Measurements from ENCODE around the gene GP9.
"Not testable (repeated sequence)": the region's sequence is repeated elsewhere in the genome, so short reads cannot be mapped to it uniquely, and the experiment has no call there.

The GP9 gene

DNA sequence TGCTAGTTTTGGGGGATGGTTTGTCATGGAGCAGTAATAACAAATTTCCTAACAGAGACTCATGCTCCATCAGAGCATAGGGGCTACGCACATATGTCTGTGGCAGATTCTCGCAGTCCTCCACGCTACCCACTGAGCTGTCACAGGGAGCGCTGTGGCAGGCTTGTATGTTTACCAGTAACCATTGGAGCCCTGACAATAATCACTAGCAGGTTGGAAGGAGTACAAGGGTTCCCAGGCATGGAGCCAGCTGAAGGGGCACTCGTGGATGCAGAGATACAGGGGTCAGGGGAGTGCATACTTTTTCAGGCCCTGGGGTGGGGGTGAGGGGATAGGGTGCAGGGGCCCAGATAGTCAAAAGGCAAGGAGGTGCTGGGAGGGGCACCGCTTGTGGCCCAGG lies 7.9 kb upstream of the GP9 start:
- no peak for DNase-seq

DNA sequence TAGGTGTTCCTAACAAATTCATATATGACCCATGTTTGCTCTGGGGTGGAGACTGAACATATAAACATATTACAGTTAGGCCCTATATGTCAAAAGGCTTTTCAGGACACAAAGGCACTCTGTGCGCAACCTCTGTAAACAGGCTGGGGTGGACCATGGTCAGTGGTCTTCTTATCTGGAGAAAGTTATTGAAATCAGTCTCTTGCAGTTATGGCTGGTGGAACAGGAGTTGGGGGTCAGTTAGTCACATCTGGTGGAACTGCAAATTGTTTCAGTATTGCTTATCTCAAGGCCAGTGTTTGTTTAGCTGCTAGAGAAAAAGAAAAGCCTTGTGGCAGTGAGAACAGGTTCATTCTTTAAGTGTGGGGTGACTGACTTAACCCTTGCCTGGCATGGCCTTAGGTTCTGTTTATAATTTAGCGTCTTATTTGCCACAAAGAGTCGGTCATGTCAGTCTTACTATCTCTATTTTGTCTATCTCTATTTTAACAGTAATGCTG lies 5.9 kb upstream of the GP9 start:
- DNase-seq, result no peak

DNA sequence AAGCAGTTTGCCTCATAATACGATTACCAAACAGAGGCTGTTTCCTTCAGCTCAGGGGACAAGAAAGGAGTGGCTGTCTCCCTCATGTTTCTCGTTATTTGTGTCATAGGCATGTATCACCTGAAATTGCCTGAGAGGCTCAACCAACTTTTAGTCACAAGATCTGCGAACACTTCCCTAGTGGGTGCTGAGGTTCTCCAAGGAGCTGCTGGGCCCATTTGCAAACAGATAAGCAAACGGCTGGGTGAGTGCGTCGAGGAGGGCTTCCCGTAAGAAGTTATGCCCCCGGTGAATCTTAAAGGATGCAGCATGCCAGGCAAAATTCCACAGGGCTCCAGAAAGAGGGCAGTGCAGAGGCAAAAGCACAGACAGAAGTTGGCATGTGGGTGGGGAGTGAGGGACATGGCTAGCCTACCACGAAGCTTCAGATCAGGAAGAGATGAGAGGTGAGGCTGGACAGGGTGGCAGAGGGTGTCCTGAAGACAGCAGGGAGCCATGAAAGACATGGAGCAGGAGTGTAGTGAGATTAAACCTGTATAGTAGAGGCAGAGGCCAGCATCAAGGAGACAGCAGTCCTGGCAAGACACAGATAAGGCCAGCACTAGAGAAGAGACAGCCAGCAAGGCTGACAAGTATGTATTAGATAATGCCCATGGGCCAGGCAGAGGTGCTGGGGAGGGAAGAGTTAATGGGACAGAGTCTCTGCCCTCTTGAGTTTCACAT lies 4.0 kb upstream of the GP9 start:
- DNase-seq, result no peak

DNA sequence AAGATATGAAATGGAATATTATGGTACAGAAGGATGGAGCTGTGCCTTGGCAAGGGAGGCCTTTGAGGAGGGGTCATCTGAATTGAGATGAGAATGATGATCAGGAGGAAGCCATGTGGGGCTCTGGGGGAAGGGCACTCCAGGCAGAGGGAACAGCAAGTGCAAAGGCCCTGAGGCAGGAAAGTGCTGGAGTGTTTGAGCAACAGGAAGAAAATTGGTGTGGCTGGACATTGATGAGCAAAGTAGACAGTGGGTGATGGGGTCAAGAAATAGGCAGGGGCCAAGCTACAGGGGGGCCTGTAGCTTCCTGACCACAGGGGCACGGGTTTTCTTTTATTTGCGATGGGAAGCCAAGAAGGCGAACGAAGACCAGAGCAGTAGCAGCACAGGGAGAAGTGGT lies 3.3 kb upstream of the GP9 start:
- DNase-seq, result no peak

DNA sequence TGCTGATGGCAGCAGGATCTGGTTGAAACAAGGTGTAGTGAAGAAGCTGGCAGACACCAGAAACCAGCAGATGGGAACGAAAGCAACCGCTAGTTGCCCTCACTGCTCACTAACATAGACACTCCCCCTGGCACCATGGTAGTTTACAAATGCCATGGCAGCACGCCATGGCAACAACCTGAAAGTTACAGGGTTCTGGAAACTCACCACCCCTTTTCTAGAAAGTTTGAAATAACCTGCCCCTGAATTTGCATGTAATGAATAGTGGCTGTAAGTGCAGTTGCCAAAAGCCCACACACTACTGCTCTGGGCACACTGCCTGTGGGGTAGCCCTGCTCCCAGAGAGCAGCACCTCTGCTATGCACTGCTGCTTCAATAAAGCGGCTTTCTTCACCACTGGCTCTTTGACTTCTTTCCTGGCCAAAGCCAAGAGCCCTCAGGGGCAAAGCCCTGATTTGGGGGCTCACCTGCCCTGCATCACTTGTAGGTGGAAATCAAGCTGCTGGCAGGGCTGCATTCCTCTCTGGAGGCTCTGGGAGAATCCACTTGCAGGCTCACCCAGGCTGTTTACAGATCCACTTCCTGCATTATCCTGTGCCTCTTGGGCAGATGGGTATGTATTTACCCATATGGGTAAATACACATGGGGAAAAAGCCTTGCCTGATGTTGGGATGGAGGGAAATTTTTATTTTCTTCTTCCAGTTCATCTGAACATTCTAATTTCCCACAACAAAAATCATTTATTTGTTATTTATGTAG lies 2.0 kb upstream of the GP9 start:
- no peak for DNase-seq

DNA sequence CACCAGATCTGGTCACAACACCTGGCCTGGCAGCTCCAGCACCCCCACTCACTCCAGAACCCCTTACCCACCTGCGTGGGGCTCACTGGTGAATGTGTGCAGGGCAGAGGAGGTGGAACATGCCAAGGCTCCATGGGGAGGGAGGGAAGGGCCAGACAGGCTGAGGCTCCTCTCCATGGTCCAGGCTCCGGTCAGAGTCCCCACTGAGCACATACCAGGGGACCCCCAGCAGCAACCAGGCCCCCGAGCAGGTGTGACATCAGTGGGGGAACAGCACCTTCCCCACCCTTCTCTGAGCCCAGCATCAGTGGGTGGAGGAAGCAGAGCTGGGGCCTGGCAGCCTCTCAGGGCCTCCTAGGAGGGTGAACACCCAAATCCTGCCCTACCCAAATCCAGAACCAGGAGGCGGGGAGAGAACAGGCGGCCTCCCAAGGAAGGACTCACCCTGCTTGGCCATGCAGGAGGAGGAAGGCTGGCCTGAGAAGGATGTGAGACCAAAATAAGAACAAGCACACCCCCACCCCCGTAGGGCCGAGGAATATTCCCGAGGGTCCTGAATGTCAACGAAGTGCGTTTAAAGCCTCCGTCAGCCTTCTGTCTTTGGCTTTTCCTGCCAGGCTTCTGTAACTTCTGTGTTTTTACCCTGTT lies 1.1 kb upstream of the GP9 start:
- no peak for DNase-seq

DNA sequence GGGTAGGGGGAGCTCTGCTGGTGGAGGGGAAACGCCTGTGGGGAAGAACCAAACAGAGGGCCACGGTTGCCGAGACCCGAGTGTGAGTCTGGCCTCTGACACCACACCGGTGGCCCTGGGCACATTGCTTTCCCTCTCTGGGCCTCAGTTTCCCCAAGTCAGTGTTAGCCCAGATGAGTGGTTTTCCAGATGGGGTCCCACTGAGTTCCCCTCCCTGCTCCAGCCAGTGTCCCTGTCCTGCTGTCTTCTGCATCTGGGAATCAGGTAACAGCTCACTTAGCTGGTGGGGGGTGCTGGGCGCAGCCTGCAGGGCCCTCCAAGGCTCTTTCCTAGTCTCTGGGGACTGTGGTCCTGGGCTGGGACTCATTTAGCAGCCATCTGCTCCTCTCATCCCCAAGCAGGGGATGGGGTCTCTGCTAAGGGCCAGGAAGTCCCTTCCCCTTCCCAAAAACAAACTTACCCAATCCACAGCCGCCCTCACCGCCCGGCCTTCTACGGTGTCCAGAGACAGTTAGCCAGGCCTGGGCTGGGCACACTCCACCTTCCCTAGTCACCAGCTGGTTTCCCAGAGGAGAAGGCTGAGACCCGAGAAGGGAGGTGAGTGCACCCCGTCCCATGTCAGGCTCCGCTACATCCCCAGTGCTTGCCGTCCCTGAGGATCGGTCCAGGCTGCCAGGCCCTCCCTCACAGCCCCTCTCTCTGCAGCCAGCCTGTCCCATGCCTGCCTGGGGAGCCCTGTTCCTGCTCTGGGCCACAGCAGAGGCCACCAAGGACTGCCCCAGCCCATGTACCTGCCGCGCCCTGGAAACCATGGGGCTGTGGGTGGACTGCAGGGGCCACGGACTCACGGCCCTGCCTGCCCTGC lies 676 bp downstream of the GP9 start:
- DNase-seq, result no peak

DNA sequence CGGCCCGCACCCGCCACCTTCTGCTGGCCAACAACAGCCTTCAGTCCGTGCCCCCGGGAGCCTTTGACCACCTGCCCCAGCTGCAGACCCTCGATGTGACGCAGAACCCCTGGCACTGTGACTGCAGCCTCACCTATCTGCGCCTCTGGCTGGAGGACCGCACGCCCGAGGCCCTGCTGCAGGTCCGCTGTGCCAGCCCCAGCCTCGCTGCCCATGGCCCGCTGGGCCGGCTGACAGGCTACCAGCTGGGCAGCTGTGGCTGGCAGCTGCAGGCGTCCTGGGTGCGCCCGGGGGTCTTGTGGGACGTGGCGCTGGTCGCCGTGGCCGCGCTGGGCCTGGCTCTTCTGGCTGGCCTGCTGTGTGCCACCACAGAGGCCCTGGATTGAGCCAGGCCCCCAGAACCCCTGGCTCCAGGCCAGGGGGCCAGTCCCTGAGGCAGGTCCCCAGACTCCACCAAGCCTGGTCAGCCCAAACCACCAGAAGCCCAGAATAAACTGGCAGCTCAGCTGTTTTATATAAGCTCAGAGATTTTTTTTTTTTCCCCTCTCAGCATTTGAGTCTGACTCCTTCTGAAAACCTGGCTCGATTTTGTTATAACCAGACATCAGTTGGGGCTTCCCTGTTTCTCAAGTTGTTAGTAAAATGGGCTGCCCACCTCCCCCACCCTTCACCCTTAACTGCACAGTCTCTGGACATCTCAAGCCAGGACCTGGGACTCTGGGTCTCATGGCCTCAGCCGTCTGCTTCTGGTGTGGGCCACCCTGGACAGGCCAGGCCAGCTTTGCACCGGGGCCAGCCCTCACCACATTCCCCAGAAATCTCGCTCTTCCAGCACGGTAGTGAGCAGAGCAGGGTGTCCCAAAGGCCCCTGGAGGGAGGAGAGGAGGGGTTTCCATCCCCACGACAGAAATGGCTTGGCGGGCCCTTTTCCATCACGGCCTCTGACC lies 1.6 kb downstream of the GP9 start:
- DNase-seq, result no peak

DNA sequence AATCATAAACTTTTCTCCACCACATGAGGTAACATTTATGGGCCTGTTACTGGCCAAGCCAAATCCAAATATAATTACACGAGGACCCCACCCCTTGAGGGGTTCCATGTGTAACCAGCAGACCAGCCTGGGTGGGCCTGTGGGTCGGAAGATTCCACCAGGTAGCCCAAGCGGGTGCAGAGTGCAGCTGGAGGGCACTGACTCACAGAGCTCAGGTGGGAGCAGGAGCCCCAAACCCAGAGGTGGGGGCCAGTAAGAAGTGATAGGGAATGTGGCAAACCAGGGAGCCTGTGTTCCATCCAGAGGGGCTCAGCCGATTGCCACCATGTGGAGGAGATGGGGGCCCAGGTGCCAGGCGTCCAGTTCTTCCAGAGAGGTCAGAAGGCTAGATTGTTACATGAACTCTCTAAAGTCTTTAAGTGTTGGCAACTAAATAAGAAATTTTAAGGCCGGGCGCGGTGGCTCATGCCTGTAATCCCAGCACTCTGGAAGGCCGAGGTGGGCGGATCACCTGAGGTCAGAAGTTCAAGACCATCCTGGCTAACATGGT lies 2.6 kb downstream of the GP9 start:
- no peak for DNase-seq

DNA sequence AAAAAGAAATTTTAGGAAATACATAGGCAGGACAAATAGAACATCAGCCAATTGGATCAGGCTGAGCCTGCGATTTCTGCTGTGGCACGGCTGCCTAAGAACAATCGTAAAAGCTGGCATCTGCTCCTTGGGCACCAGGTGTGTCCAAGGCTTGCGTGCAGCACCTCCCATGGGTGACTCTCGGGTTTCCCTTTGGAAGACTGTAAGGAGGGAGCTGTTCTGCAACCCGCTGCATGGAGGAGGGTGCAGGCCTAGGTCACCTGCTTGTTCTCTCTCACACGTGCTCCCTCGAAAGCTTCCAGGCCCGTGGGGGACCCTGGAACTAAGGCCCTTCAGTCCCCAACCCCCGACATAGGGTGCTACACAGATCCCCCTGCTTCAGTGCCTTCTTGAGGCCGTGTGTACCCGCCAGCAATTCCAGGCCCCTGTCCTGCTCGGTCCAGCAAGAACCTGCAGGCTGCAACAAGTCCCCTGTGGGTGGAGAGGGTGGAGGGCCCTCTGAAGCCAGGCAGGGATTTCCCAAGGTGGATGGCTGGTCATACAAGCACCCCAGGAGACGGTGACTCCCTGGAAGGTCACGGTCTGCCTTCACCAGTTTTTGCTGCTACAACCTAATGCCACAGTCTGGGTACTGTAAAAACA lies 3.4 kb downstream of the GP9 start:
- DNase-seq, result no peak

DNA sequence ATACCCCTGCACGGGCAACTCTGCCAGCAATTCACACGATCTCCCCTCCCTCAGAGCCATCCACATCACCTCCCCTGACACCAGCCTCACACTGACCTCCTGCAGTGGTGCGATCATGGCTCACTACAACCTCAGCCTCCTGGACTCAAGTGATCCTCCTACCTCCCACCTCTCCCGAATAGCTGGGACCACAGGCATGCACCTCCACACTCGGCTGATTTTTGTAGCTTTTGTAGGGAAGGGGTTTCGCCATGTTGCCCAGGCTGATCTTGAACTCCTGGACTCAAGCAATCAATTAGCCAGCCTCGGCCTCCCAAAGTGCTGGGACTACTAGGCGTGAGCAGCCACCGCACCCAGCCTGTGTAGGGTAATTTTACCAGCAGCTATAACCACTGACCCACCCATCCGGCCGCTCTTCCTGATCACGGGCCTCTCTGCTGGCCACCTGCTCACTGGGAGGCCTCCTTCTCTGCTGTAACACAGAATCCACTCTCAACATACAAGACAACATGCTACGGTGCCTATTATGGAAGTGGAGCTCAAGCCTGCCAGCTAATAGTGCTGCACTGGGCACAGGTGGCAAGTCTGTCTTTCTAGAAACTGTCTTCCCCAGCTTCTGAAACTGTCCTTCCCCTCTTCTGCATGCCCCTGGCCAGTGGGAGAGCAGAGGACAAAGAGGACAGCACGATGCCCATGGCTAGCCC lies 4.6 kb downstream of the GP9 start:
- DNase-seq, result no peak

DNA sequence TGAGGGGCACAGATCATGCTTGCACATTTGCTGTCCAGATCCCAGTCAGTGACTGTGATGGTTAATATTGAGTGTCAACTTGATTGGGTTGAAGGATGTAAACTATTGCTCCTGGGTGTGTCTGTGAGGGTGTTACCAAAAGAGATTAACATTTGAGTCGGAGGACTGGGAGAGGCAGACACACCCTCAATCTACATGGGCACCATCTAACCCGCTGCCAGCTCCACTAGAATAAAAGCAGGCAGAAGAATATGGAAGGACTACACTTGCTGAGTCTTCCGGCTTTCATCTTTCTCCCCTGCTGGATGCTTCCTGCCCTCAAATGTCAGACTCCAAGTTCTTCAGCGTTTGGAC lies 5.1 kb downstream of the GP9 start:
- no peak for DNase-seq

DNA sequence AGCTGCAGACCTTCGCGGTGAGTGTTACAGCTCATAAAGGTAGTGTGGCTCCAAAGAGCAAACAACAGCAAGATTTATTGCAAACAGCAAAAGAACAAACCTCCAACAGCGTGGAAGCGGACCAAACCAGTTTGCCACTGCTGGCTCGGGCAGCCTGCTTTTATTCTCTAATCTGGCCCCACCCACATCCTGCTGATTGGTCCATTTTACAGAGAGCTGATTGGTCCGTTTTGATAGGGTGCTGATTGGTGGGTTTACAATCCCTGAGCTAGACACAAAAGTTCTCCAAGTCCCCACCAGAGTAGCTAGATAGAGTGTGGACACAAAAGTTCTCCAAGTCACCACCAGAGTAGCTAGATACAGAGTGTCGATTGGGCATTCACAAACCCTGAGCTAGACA lies 7.1 kb downstream of the GP9 start:
- not testable (repeated sequence) for DNase-seq

DNA sequence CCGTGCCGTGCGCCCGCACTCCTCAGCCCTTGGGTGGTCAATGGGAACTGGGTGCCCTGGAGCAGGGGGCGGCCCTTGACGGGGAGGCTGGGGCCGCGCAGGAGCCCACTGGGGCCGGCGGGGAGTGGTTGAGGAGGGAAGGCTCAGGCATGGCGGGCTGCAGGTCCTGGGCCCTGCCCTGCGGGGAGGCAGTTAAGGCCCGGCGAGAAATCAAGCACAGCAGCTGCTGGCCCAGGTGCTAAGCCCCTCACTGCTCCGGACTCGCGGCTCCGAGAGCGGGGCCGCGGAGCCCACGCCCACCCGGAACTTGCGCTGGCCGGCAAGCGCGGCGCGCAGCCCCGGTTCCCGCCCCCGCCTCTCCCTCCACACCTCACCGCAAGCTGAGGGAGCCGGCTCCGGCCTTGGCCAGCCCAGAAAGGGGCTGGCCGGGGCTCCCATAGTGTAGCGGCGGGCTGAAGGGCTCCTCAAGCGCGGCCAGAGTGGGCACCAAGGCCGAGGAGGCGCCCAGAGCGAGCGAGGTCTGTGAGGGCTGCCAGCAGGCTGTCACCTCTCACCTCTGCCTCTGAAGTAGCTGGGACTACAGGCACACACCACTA lies 7.8 kb downstream of the GP9 start:
- no peak for DNase-seq

DNA sequence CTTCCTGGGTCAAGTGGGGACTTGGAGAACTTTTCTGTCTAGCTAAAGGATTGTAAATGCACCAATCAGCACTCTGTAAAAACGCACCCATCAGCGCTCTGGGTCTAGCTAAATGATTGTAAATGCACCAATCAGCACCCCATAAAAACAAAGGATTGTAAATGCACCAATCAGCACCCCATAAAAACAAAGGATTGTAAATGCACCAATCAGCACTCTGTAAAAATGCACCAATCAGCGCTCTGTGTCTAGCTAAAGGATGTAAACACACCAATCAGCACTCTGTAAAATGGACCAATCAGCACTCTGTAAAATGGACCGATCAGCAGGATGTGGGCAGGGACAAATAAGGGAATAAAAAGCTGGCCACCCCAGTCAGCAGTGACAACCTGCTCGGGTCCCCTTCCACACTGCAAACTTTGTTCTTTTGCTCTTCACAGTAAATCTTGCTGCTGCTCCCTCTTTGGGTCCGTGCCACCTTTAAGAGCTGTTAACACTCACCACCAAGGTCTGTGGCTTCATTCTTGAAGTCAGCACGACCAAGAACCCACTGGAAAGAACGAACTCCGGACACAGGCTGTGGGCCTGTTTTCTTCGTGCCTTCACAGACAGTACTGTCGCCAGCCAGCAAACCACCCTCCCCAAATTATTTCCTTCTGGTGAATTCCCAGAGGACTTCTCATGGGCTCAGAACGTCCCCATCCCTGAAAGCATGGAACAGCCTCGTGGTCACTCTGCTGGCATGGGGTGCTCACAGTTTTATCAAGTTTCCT lies 8.9 kb downstream of the GP9 start:
- not testable (repeated sequence) for DNase-seq

DNA sequence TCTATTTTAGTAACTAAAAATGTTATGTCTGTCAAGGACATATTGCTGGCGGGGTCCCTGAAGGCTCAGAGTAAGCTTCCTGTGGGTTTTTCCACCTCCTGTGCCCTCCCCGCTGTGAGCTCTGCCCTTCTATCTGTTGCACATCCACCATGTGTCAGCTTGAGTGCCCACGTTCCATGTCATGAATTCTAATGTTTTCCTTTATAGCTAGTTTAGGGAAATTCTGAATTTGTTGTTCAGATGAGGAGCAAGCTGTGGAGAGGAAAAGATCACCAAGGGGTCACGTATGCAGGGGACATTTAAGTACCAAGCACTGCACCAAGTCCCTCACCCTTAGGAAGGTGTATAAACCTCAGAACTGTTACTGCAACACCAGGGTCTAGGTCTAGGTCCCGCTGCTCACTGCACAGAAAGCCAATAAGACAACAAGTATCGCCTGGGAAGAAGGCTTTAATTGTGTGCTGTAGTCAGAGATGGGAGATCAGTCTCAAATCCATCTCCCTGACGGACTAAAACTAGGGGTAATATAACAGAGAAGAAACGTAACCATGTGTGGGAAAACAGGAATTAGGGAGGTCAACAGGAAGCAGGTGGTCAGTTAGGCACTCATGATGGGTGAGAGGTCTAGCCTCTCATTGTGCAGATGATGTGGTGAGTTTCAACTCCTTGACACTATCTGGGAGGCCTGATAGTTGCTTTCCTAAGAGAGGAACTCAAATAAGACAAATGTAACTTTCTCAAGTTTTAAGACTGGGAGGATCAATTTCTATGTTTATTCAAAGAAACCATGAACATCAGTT lies 9.7 kb downstream of the GP9 start:
- no peak for DNase-seq

DNA sequence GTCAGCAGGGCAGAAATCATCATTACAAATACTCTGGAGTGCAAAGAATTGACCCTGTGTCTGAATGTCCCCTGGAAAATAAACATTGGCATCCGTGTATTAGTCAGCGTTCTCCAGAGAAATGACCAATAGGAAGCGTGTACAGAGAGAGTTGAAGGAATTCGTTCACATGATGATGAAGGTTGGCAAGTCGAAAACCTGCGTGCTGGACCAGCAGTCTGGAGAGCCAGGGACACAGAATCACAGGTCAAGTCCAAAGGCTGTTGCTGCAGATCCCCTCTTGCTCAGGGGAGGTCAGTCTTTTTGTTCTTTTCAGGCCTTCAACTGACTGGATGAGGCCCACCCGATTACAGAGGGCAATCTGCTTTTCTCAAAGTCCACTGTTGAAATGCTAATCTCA lies 16.6 kb downstream of the GP9 start:
- DNase-seq, result no peak

DNA sequence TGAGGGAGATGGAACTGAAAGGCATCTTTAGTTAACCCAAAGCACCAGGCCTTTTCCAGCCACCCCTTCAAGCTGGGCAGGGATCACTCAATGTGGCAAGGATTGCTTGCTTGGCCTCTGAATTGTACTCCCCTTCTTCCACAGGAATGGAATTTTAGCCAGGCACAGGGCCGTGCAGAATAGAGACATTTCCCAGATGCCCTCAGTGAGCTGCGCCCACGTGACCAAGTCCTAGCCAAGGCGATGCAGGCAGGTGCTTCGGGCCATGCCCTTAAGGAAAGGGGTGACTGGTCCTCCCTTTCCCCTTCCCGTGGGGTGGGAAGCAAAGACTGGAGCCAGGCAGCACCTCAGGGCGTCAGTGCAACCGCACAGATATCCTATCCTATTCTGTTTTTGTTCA lies 17.9 kb downstream of the GP9 start:
- DNase-seq, result no peak
